Fibroblast of pulmonary artery (primary cell): ENCODE measurements around the gene GSTM4.

ENCODE experiments used
- DNase-seq: peaks from one replicate; pipeline ENCODE4 v3.0.0-alpha.2; 2010; ENCODE audit warnings: low read depth
- H3K4me3 ChIP-seq: replicated peaks from 2 replicates; pipeline ENCODE4 v1.5.1; 2011; ENCODE audit warnings: low read depth, mild to moderate bottlenecking, control low read depth, low read length, moderate library complexity
- CTCF ChIP-seq: IDR thresholded peaks from 2 replicates; pipeline ENCODE4 v1.5.1; 2011; ENCODE audit warnings: mild to moderate bottlenecking, control low read depth, low read length, inconsistent platforms; ENCODE audit errors: missing control alignments

Gene GSTM4

GRCh38 chr1:109616391-109616790 is 39.5 kb upstream of the GSTM4 start:
- no peak for DNase-seq
- TF ChIP-seq CTCF = no peak
- no peak overlapping the region for H3K4me3 ChIP-seq

- TF ChIP-seq CTCF = no peak
- no peak overlapping the region for H3K4me3 ChIP-seq
- DNase-seq = peak; percentile 96
These were observed 38.6 kb upstream of the GSTM4 start for GRCh38 chr1:109617291-109617801.

GRCh38 chr1:109618661-109619575 is 37.0 kb upstream of the GSTM4 start:
- no peak for TF ChIP-seq CTCF
- H3K4me3 ChIP-seq = peak overlapping the region; percentile 99
- no peak for DNase-seq

GRCh38 chr1:109619576-109620400 is 36.1 kb upstream of the GSTM4 start, which contains the start of the genes AMPD2 and GNAT2:
Gene AMPD2 (plus strand): TSS chr1:109619837. CDS start chr1:109621176, 1,339 bp downstream.
Gene GNAT2 (minus strand): TSS chr1:109619616. CDS start chr1:109612870, 6,746 bp downstream.
- TF ChIP-seq CTCF = no peak
- H3K4me3 ChIP-seq = peak within 1 kb of the TSS; percentile 99
- DNase-seq = peak; percentile 89

DNA sequence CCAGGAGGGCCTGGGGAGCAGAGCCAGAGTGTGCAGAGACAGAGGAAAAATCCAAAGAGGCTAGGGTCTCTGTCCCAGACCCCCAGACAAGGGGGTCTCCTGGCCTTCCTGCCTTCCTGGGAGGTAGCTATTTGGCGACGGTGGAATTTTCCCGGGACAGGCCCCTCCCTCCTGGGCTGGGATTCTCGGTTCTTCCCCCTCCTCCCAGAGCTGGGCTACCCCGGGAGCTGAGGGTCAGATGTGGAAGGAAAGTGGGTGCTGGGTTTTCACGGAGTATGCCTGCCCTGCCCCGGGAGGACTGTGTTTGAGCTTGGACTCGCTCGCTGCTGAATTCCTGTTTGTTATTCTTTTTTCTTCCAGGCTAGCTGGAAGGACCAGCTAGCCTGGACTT is 35.5 kb upstream of the GSTM4 start:
- no peak for TF ChIP-seq CTCF
- peak; percentile 65 for DNase-seq

GRCh38 chr1:109620841-109621286 is 35.0 kb upstream of the GSTM4 start:
- no peak for TF ChIP-seq CTCF
- peak; percentile 96 for DNase-seq
- peak overlapping the region; percentile 99 for H3K4me3 ChIP-seq

More for the DNA sequence above, 35.5 kb upstream of the GSTM4 start:
- peak overlapping the region; percentile 99 for H3K4me3 ChIP-seq
